Measurements from ENCODE around the gene OR1L8. TPM values are rescaled to one million over a fixed set of nuclear protein-coding genes. Genes with fewer than 3 reads are reported as not detected.
"Not testable (repeated sequence)": the region's sequence is repeated elsewhere in the genome, so short reads cannot be mapped to it uniquely, and the experiment has no call there.

Gene OR1L8
- total RNA-seq, 1 donor = under 0.01 TPM

DNA sequence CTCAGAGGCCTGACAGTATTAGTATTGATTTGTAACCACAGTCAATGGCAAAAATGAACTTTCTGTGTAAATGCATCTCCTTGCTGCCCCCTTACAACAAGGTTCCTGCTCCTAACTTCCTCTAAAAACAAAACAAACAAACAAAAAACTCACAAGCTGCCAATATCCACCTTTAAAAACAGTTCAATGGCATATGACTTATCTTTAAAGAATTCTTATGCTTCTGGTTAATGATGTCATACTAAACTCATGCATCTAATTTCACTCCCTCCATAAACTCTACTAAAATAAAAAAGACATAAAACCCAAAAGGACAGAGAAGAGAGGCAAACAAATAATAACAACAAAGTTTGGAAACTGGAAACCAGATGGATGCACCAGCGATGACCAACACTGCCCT, 47.0 kb downstream of the OR1L8 start:
- Histone ChIP-seq H3K4me1 (ENCODE audit: insufficient read depth, low read length) (no peaks in the 10 kb centered on the region), H3K27me3 (ENCODE audit: insufficient read depth, low read length) (no peaks in the 10 kb centered on the region), H3K79me2 (ENCODE audit: insufficient read depth, low read length) (no peaks in the 10 kb centered on the region), H3K36me3 (ENCODE audit: insufficient read depth, low read length) (no peaks in the 10 kb centered on the region), H3K4me2 (ENCODE audit: insufficient read depth, low read length) (no peak overlapping the region), H3K9me3 (ENCODE audit: low read depth, low read length) (no peaks in the 10 kb centered on the region), H3K4me3 (ENCODE audit: insufficient read depth, low read length) (no peak overlapping the region), H3K27ac (ENCODE audit: low read depth, low read length) (no peak overlapping the region), H4K20me1 (ENCODE audit: insufficient read depth, low read length) (no peaks in the 10 kb centered on the region), H2AFZ (ENCODE audit: low read length) (no peak overlapping the region)
- TF ChIP-seq CTCF (IDR thresholded peaks at IDR 0.05; ENCODE audit: extremely low read depth, low read depth, low read length) = no peak
- DNase-seq (ENCODE audit: insufficient read length, low spot score, missing footprints) = no peak

- H3K27me3 ChIP-seq (ENCODE audit: insufficient read depth, low read length); H3K36me3 ChIP-seq (ENCODE audit: insufficient read depth, low read length); H2AFZ ChIP-seq (ENCODE audit: low read length); H3K4me1 ChIP-seq (ENCODE audit: insufficient read depth, low read length); H4K20me1 ChIP-seq (ENCODE audit: insufficient read depth, low read length); H3K9me3 ChIP-seq (ENCODE audit: low read depth, low read length); DNase-seq (ENCODE audit: insufficient read length, low spot score, missing footprints); H3K27ac ChIP-seq (ENCODE audit: low read depth, low read length); H3K4me3 ChIP-seq (ENCODE audit: insufficient read depth, low read length); H3K79me2 ChIP-seq (ENCODE audit: insufficient read depth, low read length); H3K4me2 ChIP-seq (ENCODE audit: insufficient read depth, low read length): not testable (repeated sequence)
Measured at GRCh38 chr9:122531157-122531556, 52.0 kb downstream of the OR1L8 start.

DNA sequence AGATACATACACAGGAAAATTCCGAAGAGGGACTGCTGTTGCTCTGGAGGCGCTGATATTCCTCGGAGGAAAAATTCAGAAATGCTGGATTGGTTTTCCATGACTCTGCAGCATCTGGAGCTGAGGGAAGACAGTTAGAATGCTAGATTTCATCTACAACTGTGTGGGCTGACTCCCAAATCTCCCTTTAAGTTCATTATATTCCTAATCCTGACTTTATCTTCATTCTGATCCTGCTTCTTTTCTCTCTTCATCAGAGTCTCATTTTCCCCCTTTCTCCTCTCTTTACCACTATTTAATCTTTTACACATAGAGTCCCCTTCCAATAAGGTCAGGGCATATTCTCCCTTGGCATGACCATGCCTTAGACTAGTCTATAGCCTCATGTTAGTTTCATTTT, 56.0 kb downstream of the OR1L8 start, which contains the start of gene OR1N1:
OR1N1 (minus strand) TSS at position 101 of the 400 bp plus-strand sequence; CDS start at position 101, 0 bp downstream.
- Histone ChIP-seq H3K36me3 (ENCODE audit: insufficient read depth, low read length) (no peaks in the 10 kb centered on the region), H3K9me3 (ENCODE audit: low read depth, low read length) (no peaks in the 10 kb centered on the region), H2AFZ (ENCODE audit: low read length) (no peak within 1 kb of the TSS), H3K27me3 (ENCODE audit: insufficient read depth, low read length) (no peaks in the 10 kb centered on the region), H3K4me3 (ENCODE audit: insufficient read depth, low read length) (no peak within 1 kb of the TSS), H4K20me1 (ENCODE audit: insufficient read depth, low read length) (no peaks in the 10 kb centered on the region), H3K27ac (ENCODE audit: low read depth, low read length) (no peak within 1 kb of the TSS), H3K4me2 (ENCODE audit: insufficient read depth, low read length) (no peak within 1 kb of the TSS), H3K79me2 (ENCODE audit: insufficient read depth, low read length) (no peaks in the 10 kb centered on the region), H3K4me1 (ENCODE audit: insufficient read depth, low read length) (no peaks in the 10 kb centered on the region)
- no peak for TF ChIP-seq CTCF (IDR thresholded peaks at IDR 0.05; ENCODE audit: extremely low read depth, low read depth, low read length)
- no peak for DNase-seq (ENCODE audit: insufficient read length, low spot score, missing footprints)

GRCh38 chr9:122526602-122527001, 56.6 kb downstream of the OR1L8 start:
- Histone ChIP-seq H3K36me3 (ENCODE audit: insufficient read depth, low read length) (no peaks in the 10 kb centered on the region), H3K27me3 (ENCODE audit: insufficient read depth, low read length) (no peaks in the 10 kb centered on the region), H3K79me2 (ENCODE audit: insufficient read depth, low read length) (no peaks in the 10 kb centered on the region), H3K4me3 (ENCODE audit: insufficient read depth, low read length) (no peak overlapping the region), H4K20me1 (ENCODE audit: insufficient read depth, low read length) (no peaks in the 10 kb centered on the region), H2AFZ (ENCODE audit: low read length) (no peak overlapping the region), H3K9me3 (ENCODE audit: low read depth, low read length) (no peaks in the 10 kb centered on the region), H3K4me2 (ENCODE audit: insufficient read depth, low read length) (no peak overlapping the region), H3K4me1 (ENCODE audit: insufficient read depth, low read length) (no peaks in the 10 kb centered on the region), H3K27ac (ENCODE audit: low read depth, low read length) (no peak overlapping the region)
- no peak for TF ChIP-seq CTCF (IDR thresholded peaks at IDR 0.05; ENCODE audit: extremely low read depth, low read depth, low read length)
- DNase-seq (ENCODE audit: insufficient read length, low spot score, missing footprints) = no peak
